HCT116 (cell line): ENCODE data around the gene MLYCD. TPM values are rescaled to one million over a fixed set of nuclear protein-coding genes. Genes with fewer than 3 reads are reported as not detected.

Source experiments
- ATAC-seq: fragments of 200-7000 bp; cut with Tn5 transposase; 2 replicates; pipeline ENCODE4 v1.9.1; 2020; ENCODE audit warnings: mild to moderate bottlenecking, moderate library complexity
- BruUV-seq: library from RNA; stranded (reverse); fragments of 400-500 nt; replicated peaks from 2 replicates; lab custom pipeline; 2021; lab: Mats Ljungman, UMichigan
- CTCF ChIA-PET: fragments of 300-600 bp; sonication (Branson Sonifier 250); formaldehyde crosslinking; loops from one replicate; lab custom pipeline; 2021; ENCODE audit warnings: antibody characterized with exemption; lab: Charles Lee
- POLR2A ChIA-PET: fragments of 300-600, 350-600 bp; sonication (Branson Sonifier 250); formaldehyde crosslinking; loops from one replicate; lab custom pipeline; 2021; ENCODE audit warnings: antibody characterized with exemption; lab: Charles Lee
- RAD21 ChIA-PET, 2 experiments: fragments of 300-600 bp; sonication (Branson Sonifier 250); formaldehyde crosslinking; loops; one replicate each; lab custom pipeline; 2023; ENCODE audit warnings: low total read pairs in 2 of 2; ENCODE audit not compliant: uncharacterized antibody in 2 of 2, unreplicated experiment in 2 of 2, low non-redundant PET in 1 of 2; lab: Charles Lee
- DNase-seq: peaks from one replicate; pipeline ENCODE4 v3.0.0-alpha.2; 2010; ENCODE audit warnings: low read depth, low spot score
- H2AFZ ChIP-seq: fragments of 200-600 bp; shearing (Covaris generic), sonication (generic); 2 replicates; pipeline ENCODE4 v1.6.1; 2017; ENCODE audit warnings: low read depth, mixed run types, mixed read lengths, antibody characterized with exemption, low read length; ENCODE audit not compliant: poor library complexity, severe bottlenecking
- H3K27ac ChIP-seq: 2 replicates; pipeline ENCODE4 v1.5.1; 2012; ENCODE audit warnings: low read depth, low read length
- H3K27me3 ChIP-seq: fragments of 200-600 bp; sonication (generic); 2 replicates; pipeline ENCODE4 v1.6.1; 2016; ENCODE audit warnings: mixed run types, low read length, mixed read lengths; ENCODE audit not compliant: insufficient read depth
- H3K36me3 ChIP-seq, 2 experiments: fragments of 200-500 bp in 1 of 2; fragments of 200-600 bp in 1 of 2; sonication (Bioruptor generic) in 1 of 2; sonication (generic) in 1 of 2; 2 replicates each; pipeline versions ENCODE4 v1.5.1 to v1.6.1; 2014 to 2016; ENCODE audit warnings: low read length in 2 of 2, inconsistent platforms in 1 of 2, mixed read lengths in 1 of 2, mixed run types in 1 of 2; ENCODE audit not compliant: insufficient read depth in 2 of 2, control insufficient read depth in 1 of 2
- H3K4me1 ChIP-seq, 2 experiments: fragments of 200-600 bp in 1 of 2; sonication (generic) in 1 of 2; 2 replicates each; pipeline versions ENCODE4 v1.5.1 to v1.6.1; 2012 to 2017; ENCODE audit warnings: low read length in 2 of 2, inconsistent platforms in 1 of 2, mild to moderate bottlenecking in 1 of 2, mixed read lengths in 1 of 2, mixed run types in 1 of 2, moderate library complexity in 1 of 2; ENCODE audit not compliant: insufficient read depth in 2 of 2, control insufficient read depth in 1 of 2
- H3K4me2 ChIP-seq: fragments of 200-600 bp; sonication (generic); 2 replicates; pipeline ENCODE4 v1.6.1; 2017; ENCODE audit warnings: mixed run types, low read length, mixed read lengths
- H3K4me3 ChIP-seq, 2 experiments: fragments of 200-600 bp in 1 of 2; sonication (generic) in 1 of 2; replicated peaks in 1 of 2; 2 replicates each; pipeline ENCODE4 v1.5.1; 2011 to 2016; ENCODE audit warnings: low read length in 2 of 2, control low read depth in 1 of 2, low read depth in 1 of 2, mild to moderate bottlenecking in 1 of 2, mixed read lengths in 1 of 2, mixed run types in 1 of 2
- H3K79me2 ChIP-seq: fragments of 200-600 bp; sonication (generic); 2 replicates; pipeline ENCODE4 v1.6.1; 2017; ENCODE audit warnings: mild to moderate bottlenecking, mixed run types, low read length, moderate library complexity, mixed read lengths; ENCODE audit not compliant: insufficient read depth
- H3K9ac ChIP-seq: fragments of 200-600 bp; sonication (generic); 2 replicates; pipeline ENCODE4 v1.6.1; 2016; ENCODE audit warnings: low read length, mixed read lengths
- H3K9me2 ChIP-seq: fragments of 200-600 bp; sonication (generic), shearing (Covaris generic); 2 replicates; pipeline ENCODE4 v1.6.1; 2017; ENCODE audit warnings: mixed run types, mild to moderate bottlenecking, moderate library complexity; ENCODE audit not compliant: insufficient read depth
- H3K9me3 ChIP-seq, 2 experiments: fragments of 200-500 bp in 1 of 2; fragments of 200-600 bp in 1 of 2; sonication (Bioruptor generic) in 1 of 2; sonication (generic) in 1 of 2; 2 replicates each; pipeline ENCODE4 v1.6.1; 2014 to 2017; ENCODE audit warnings: low read length in 2 of 2, mixed read lengths in 2 of 2, inconsistent platforms in 1 of 2, low read depth in 1 of 2, mild to moderate bottlenecking in 1 of 2, mixed run types in 1 of 2, moderate library complexity in 1 of 2; ENCODE audit not compliant: control insufficient read depth in 1 of 2, insufficient read depth in 1 of 2
- H4K20me1 ChIP-seq: fragments of 200-600 bp; sonication (generic), shearing (Covaris generic); 2 replicates; pipeline ENCODE4 v1.6.1; 2017; ENCODE audit warnings: mixed run types, mild to moderate bottlenecking, moderate library complexity; ENCODE audit not compliant: insufficient read depth
- CTCF ChIP-seq, 3 experiments: fragments of 200-600 bp in 1 of 3; sonication (generic) in 1 of 3; IDR thresholded peaks in 2 of 3; conservative IDR thresholded peaks in 1 of 3; 2 replicates each; pipeline ENCODE4 v1.5.1; 2012 to 2017; ENCODE audit warnings: low read depth in 2 of 3, low read length in 2 of 3, antibody characterized with exemption in 1 of 3, borderline replicate concordance in 1 of 3, control low read depth in 1 of 3, mild to moderate bottlenecking in 1 of 3, mixed read lengths in 1 of 3, mixed run types in 1 of 3, moderate library complexity in 1 of 3; ENCODE audit not compliant: insufficient read depth in 1 of 3
- EGR1 ChIP-seq: IDR thresholded peaks from 2 replicates; pipeline ENCODE4 v1.6.1; 2012; ENCODE audit warnings: low read depth
- ELF1 ChIP-seq: IDR thresholded peaks from 2 replicates; pipeline ENCODE4 v1.6.1; 2012; ENCODE audit warnings: low read depth, borderline replicate concordance
- FOSL1 ChIP-seq: IDR thresholded peaks from 2 replicates; pipeline ENCODE4 v1.6.1; 2012; ENCODE audit warnings: low read depth
- POLR2AphosphoS5 ChIP-seq: IDR thresholded peaks from 2 replicates; pipeline ENCODE4 v1.6.1; 2011; ENCODE audit warnings: mild to moderate bottlenecking, low read depth, low read length, moderate library complexity
- REST ChIP-seq: IDR thresholded peaks from 2 replicates; pipeline ENCODE4 v1.6.1; 2012; ENCODE audit warnings: low read depth
- SP1 ChIP-seq: IDR thresholded peaks from 2 replicates; pipeline ENCODE4 v1.6.1; 2012; ENCODE audit warnings: low read depth
- TCF7L2 ChIP-seq: IDR thresholded peaks from 2 replicates; pipeline ENCODE4 v1.7.0; 2011; ENCODE audit warnings: borderline replicate concordance, inconsistent platforms; ENCODE audit not compliant: insufficient read depth, insufficient read length; ENCODE audit errors: extremely low read depth
- ZFX ChIP-seq: fragments of 450-650 bp; IDR thresholded peaks from 2 replicates; pipeline ENCODE4 v1.6.1; 2017
- intact Hi-C: fragments of 100-400 bp; cut with micrococcal nuclease; formaldehyde crosslinking; loops from 2 replicates; pipeline ENCODE4 v1.10.0; 2022
- total RNA-seq: library from RNA; stranded (reverse); gene quantifications from one replicate; pipeline ENCODE4 v1.2.1, GENCODE V29; 2021; ENCODE audit not compliant: unreplicated experiment
- TF ChIP-seq, protein P1 (sequence below): IDR thresholded peaks from 2 replicates; pipeline ENCODE4 v1.6.1; 2012
- TF ChIP-seq, protein P2 (sequence below): IDR thresholded peaks from 2 replicates; pipeline ENCODE4 v1.6.1; 2011; ENCODE audit warnings: mild to moderate bottlenecking, low read length, moderate library complexity; ENCODE audit not compliant: insufficient replicate concordance; ENCODE audit errors: extremely low read depth

The MLYCD gene
- total RNA-seq, 1 experiment from 2014 or later = 3.9 TPM

GRCh38 chr16:83965444-83966152 is 66.7 kb downstream of the MLYCD start (continued):
- TF ChIP-seq, protein P1, sequence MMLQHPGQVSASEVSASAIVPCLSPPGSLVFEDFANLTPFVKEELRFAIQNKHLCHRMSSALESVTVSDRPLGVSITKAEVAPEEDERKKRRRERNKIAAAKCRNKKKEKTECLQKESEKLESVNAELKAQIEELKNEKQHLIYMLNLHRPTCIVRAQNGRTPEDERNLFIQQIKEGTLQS = no peak
- TF ChIP-seq FOSL1 = no peak
- no peak for TF ChIP-seq POLR2AphosphoS5
- TF ChIP-seq ELF1 = no peak
- TF ChIP-seq, protein P2, sequence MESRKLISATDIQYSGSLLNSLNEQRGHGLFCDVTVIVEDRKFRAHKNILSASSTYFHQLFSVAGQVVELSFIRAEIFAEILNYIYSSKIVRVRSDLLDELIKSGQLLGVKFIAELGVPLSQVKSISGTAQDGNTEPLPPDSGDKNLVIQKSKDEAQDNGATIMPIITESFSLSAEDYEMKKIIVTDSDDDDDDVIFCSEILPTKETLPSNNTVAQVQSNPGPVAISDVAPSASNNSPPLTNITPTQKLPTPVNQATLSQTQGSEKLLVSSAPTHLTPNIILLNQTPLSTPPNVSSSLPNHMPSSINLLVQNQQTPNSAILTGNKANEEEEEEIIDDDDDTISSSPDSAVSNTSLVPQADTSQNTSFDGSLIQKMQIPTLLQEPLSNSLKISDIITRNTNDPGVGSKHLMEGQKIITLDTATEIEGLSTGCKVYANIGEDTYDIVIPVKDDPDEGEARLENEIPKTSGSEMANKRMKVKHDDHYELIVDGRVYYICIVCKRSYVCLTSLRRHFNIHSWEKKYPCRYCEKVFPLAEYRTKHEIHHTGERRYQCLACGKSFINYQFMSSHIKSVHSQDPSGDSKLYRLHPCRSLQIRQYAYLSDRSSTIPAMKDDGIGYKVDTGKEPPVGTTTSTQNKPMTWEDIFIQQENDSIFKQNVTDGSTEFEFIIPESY = no peak
- TF ChIP-seq SP1 = no peak

- intact Hi-C loops = no loop called here
- BruUV-seq = no TSS peak
- no peak for ATAC-seq
Measured at GRCh38 chr16:83966153-83966696, 67.3 kb downstream of the MLYCD start.

More at GRCh38 chr16:83966153-83966696, 67.3 kb downstream of the MLYCD start:
- no peak overlapping the region for H2AFZ ChIP-seq
- no peaks in the 10 kb centered on the region for H3K79me2 ChIP-seq
- H3K36me3 ChIP-seq = 0 out of 4 replicates have a peak, but pooled peaks cover 2 to 8% of the 10 kb centered on the region in 2 experiments
- CTCF ChIA-PET = interaction anchor here (1.1 to 1.7 kb wide), 2 partner anchors 10 to 12 kb away, joined by 3 to 5 read pairs; no protein-coding TSS in a partner anchor
- RAD21 ChIA-PET = no interaction called here
- H3K27ac ChIP-seq = no peak overlapping the region
- POLR2A ChIA-PET = no interaction called here
- DNase-seq = no peak
- no peaks in the 10 kb centered on the region for H3K9me3 ChIP-seq
- no peaks in the 10 kb centered on the region for H3K27me3 ChIP-seq
- no peaks in the 10 kb centered on the region for H3K9me2 ChIP-seq
- TF ChIP-seq TCF7L2 (no peak), CTCF (IDR thresholded peaks at IDR 0.05 in 2 of 3, conservative IDR thresholded peaks at IDR 0.05 in 1 of 3; ENCODE audit: borderline replicate concordance in 1 of 3, insufficient read depth in 1 of 3, low read depth in 2 of 3, low read length in 2 of 3) (no peak), EGR1 (no peak), REST (no peak), ZFX (no peak)
- H3K4me3 ChIP-seq = no peak overlapping the region
- no peak overlapping the region for H3K4me2 ChIP-seq
- no peaks in the 10 kb centered on the region for H3K4me1 ChIP-seq
- H4K20me1 ChIP-seq = no peaks in the 10 kb centered on the region
- H3K9ac ChIP-seq = no peak overlapping the region
